Tibial nerve (tissue), 4 donors: Measurements from ENCODE around the gene TINCR. TPM values are rescaled to one million over a fixed set of nuclear protein-coding genes. Genes with fewer than 3 reads are reported as not detected.

Experiments
- DNase-seq, 2 donors: peaks; one replicate each; pipeline ENCODE4 v3.0.0-alpha.2; 2019; ENCODE audit warnings: low spot score in 2 of 2
- H3K27ac ChIP-seq, 4 donors: fragments of 200-600 bp; sonication (generic) in 3 of 4; one replicate each; pipeline ENCODE4 v1.5.1; 2017 to 2019; ENCODE audit warnings: mild to moderate bottlenecking in 1 of 4
- H3K27me3 ChIP-seq, 2 donors: fragments of 200-600 bp; sonication (generic) in 1 of 2; one replicate each; pipeline versions ENCODE4 v1.5.1 to v1.6.0; 2017 to 2019
- H3K36me3 ChIP-seq, 3 donors: fragments of 200-600 bp; sonication (generic); one replicate each; pipeline ENCODE4 v1.5.1; 2018 to 2019
- H3K4me1 ChIP-seq, 4 donors: fragments of 200-600 bp; sonication (generic) in 3 of 4; one replicate each; pipeline ENCODE4 v1.5.1; 2017 to 2019
- H3K4me3 ChIP-seq, 4 donors: fragments of 200-600 bp; sonication (generic) in 3 of 4; one replicate each; pipeline ENCODE4 v1.5.1; 2017 to 2019; ENCODE audit warnings: mild to moderate bottlenecking in 1 of 4, moderate library complexity in 1 of 4
- H3K9me3 ChIP-seq, 4 donors: fragments of 200-600 bp; sonication (generic) in 3 of 4; one replicate each; pipeline ENCODE4 v1.5.1; 2017 to 2019
- CTCF ChIP-seq, 5 experiments: fragments of 200-600 bp in 3 of 5; fragments of 450-650 bp in 2 of 5; sonication (generic) in 3 of 5; IDR thresholded peaks; one replicate each; pipeline ENCODE4 v1.5.1; 2016 to 2019; ENCODE audit warnings: antibody characterized with exemption in 5 of 5, mild to moderate bottlenecking in 3 of 5, moderate library complexity in 2 of 5
- EP300 ChIP-seq, 2 donors: sonication (generic); formaldehyde crosslinking; IDR thresholded peaks; one replicate each; pipeline ENCODE4 v1.6.1; 2017; ENCODE audit warnings: antibody characterized with exemption in 2 of 2, mild to moderate bottlenecking in 1 of 2
- POLR2A ChIP-seq, 2 donors: fragments of 450-650 bp; IDR thresholded peaks; one replicate each; pipeline ENCODE4 v1.6.1; 2017; ENCODE audit warnings: antibody characterized with exemption in 2 of 2, mild to moderate bottlenecking in 2 of 2, moderate library complexity in 2 of 2
- WGBS, 2 donors: methylation state at CpG; one replicate each; pipeline ENCODE4 v1.1.5; 2018; 5-methylcytosine and 5-hydroxymethylcytosine counted together
- total RNA-seq, 4 donors: library from RNA; depleted of rRNA; stranded (reverse); fragments of >200 nt; gene quantifications; one replicate each; pipeline ENCODE4 v1.1.0, GENCODE V29; 2016

The TINCR gene
- total RNA-seq, 4 donors from 2014 or later = 0.30 to 13.9 (median 5.1) TPM

GRCh38 chr19:5588906-5589676, 21.3 kb upstream of the TINCR start:
- H3K9me3 ChIP-seq = no peaks in the 10 kb centered on the region
- H3K4me1 ChIP-seq = peaks cover 0 to 15% (median 0%) of the 10 kb centered on the region in 4 donors
- H3K4me3 ChIP-seq = no peak overlapping the region
- H3K27ac ChIP-seq = no peak overlapping the region
- DNase-seq = no peak
- WGBS, 2 donors = 77 to 80% methylated on average over 21 to 27 of the region's 30 CpGs
- peaks cover 15 to 97% (median 61%) of the 10 kb centered on the region in 3 donors for H3K36me3 ChIP-seq
- TF ChIP-seq POLR2A (IDR thresholded peaks at IDR 0.05) = no peak
- no peak for TF ChIP-seq CTCF (IDR thresholded peaks at IDR 0.05)
- TF ChIP-seq EP300 (IDR thresholded peaks at IDR 0.05) = no peak
- H3K27me3 ChIP-seq = no peaks in the 10 kb centered on the region

- 82 to 90% methylated on average over 10 of the region's 10 CpGs for WGBS, 2 donors
These were observed 20.7 kb upstream of the TINCR start for GRCh38 chr19:5588441-5588840.

GRCh38 chr19:5587661-5588060, 19.9 kb upstream of the TINCR start:
- WGBS, 2 donors = 88 to 89% methylated on average over 20 to 22 of the region's 23 CpGs
- peaks cover 8 to 93% (median 49%) of the 10 kb centered on the region in 3 donors for H3K36me3 ChIP-seq

More at GRCh38 chr19:5588441-5588840, 20.7 kb upstream of the TINCR start:
- Histone ChIP-seq H3K27me3 (no peaks in the 10 kb centered on the region), H3K9me3 (no peaks in the 10 kb centered on the region), H3K27ac (no peak overlapping the region), H3K4me3 (no peak overlapping the region), H3K4me1 (peaks cover 0 to 15% (median 0%) of the 10 kb centered on the region in 4 donors), H3K36me3 (peaks cover 13 to 96% (median 55%) of the 10 kb centered on the region in 3 donors)
- no peak for TF ChIP-seq POLR2A (IDR thresholded peaks at IDR 0.05)
- TF ChIP-seq EP300 (IDR thresholded peaks at IDR 0.05) = no peak
- TF ChIP-seq CTCF (IDR thresholded peaks at IDR 0.05) = no peak
- no peak for DNase-seq

GRCh38 chr19:5587071-5587455, 19.3 kb upstream of the TINCR start:
- Histone ChIP-seq H3K9me3 (no peaks in the 10 kb centered on the region), H3K4me3 (no peak overlapping the region), H3K27ac (no peak overlapping the region), H3K4me1 (peaks cover 0 to 15% (median 0%) of the 10 kb centered on the region in 4 donors), H3K36me3 (peaks cover 3 to 93% (median 43%) of the 10 kb centered on the region in 3 donors), H3K27me3 (no peaks in the 10 kb centered on the region)
- TF ChIP-seq POLR2A (IDR thresholded peaks at IDR 0.05) (no peak), CTCF (IDR thresholded peaks at IDR 0.05) (no peak), EP300 (IDR thresholded peaks at IDR 0.05) (no peak)
- WGBS, 2 donors = 89 to 92% methylated on average over 16 of the region's 16 CpGs
- no peak for DNase-seq

More at GRCh38 chr19:5587661-5588060, 19.9 kb upstream of the TINCR start:
- Histone ChIP-seq H3K9me3 (no peaks in the 10 kb centered on the region), H3K4me1 (peaks cover 0 to 15% (median 0%) of the 10 kb centered on the region in 4 donors), H3K27ac (no peak overlapping the region), H3K27me3 (no peaks in the 10 kb centered on the region), H3K4me3 (no peak overlapping the region)
- DNase-seq = no peak
- TF ChIP-seq CTCF (IDR thresholded peaks at IDR 0.05) (no peak), POLR2A (IDR thresholded peaks at IDR 0.05) (no peak), EP300 (IDR thresholded peaks at IDR 0.05) (no peak)
